HepG2 (cell line): Measurements from ENCODE around the gene SLC11A1. TPM values are rescaled to one million over a fixed set of nuclear protein-coding genes. Genes with fewer than 3 reads are reported as not detected.

Experiments used
- ATAC-seq: fragments of 200-7000 bp; cut with Tn5 transposase; 3 replicates; pipeline ENCODE4 v1.9.1; 2020; ENCODE audit warnings: mild to moderate bottlenecking, moderate library complexity
- BruUV-seq: library from RNA; stranded (reverse); fragments of 400-500 nt; replicated peaks from 2 replicates; lab custom pipeline; 2021; lab: Mats Ljungman, UMichigan
- CTCF ChIA-PET: fragments of 300-600 bp; formaldehyde crosslinking; extraction: SDS; loops from one replicate; lab custom pipeline; 2021; ENCODE audit warnings: low total read pairs, inconsistent platforms, low intra/inter-chr PET ratio; lab: Yijun Ruan, JAX
- POLR2A ChIA-PET: fragments of 350-600 bp; sonication (Branson Sonifier 250); formaldehyde crosslinking; loops from one replicate; lab custom pipeline; 2020; ENCODE audit warnings: antibody characterized with exemption, inconsistent platforms; lab: Yijun Ruan, JAX
- DNase-seq: peaks from one replicate; pipeline ENCODE4 v3.0.0-alpha.2; 2015; ENCODE audit warnings: low spot score
- FAIRE-seq: peaks from 3 replicates; lab custom pipeline; 2011; peaks lifted over from hg19 to GRCh38; lab: Jason Lieb, UNC
- H2AFZ ChIP-seq: one replicate; pipeline ENCODE4 v1.6.1; 2011; ENCODE audit warnings: low read length, inconsistent platforms
- H3K27ac ChIP-seq: fragments of 300-600 bp; 3 replicates; pipeline ENCODE4 v1.8.0; 2011; ENCODE audit warnings: mixed run types, mild to moderate bottlenecking, mixed read lengths, low read length, inconsistent platforms; ENCODE audit not compliant: insufficient read depth; ENCODE audit errors: extremely low read length
- H3K27me3 ChIP-seq, 2 experiments: fragments of 200-600 bp in 1 of 2; 2 replicates in 1 of 2; 3 replicates in 1 of 2; pipeline versions ENCODE4 v1.6.0 to v1.8.0; 2011; ENCODE audit warnings: low read length in 2 of 2, mild to moderate bottlenecking in 2 of 2, moderate library complexity in 2 of 2, inconsistent platforms in 1 of 2; ENCODE audit not compliant: insufficient read depth in 2 of 2, control insufficient read depth in 1 of 2
- H3K36me3 ChIP-seq, 2 experiments: fragments of 200-600 bp in 1 of 2; replicated peaks in 1 of 2; 2 replicates in 1 of 2; 3 replicates in 1 of 2; pipeline versions ENCODE4 v1.5.1 to v1.8.0; 2011; ENCODE audit warnings: low read length in 2 of 2, inconsistent platforms in 1 of 2; ENCODE audit not compliant: insufficient read depth in 2 of 2, control insufficient read depth in 1 of 2
- H3K4me1 ChIP-seq: 2 replicates; pipeline ENCODE4 v1.5.1; 2012; ENCODE audit warnings: low read length, inconsistent platforms; ENCODE audit not compliant: insufficient read depth
- H3K4me2 ChIP-seq: 2 replicates; pipeline ENCODE4 v1.6.0; 2011; ENCODE audit warnings: low read depth, low read length, inconsistent platforms
- H3K4me3 ChIP-seq, 3 experiments: fragments of 200-600 bp in 1 of 3; sonication (generic), shearing (Covaris generic) in 1 of 3; replicated peaks in 1 of 3; 2 replicates each; pipeline ENCODE4 v1.5.1; 2011 to 2016; ENCODE audit warnings: low read length in 3 of 3, inconsistent platforms in 2 of 3, low read depth in 2 of 3, mild to moderate bottlenecking in 2 of 3, control low read depth in 1 of 3, mixed read lengths in 1 of 3; ENCODE audit not compliant: insufficient read depth in 1 of 3
- H3K79me2 ChIP-seq: one replicate; pipeline ENCODE4 v1.6.1; 2011; ENCODE audit warnings: low read length, inconsistent platforms; ENCODE audit not compliant: insufficient read depth
- H3K9ac ChIP-seq: 2 replicates; pipeline ENCODE4 v1.6.0; 2011; ENCODE audit warnings: mild to moderate bottlenecking, low read depth, low read length, inconsistent platforms; ENCODE audit not compliant: insufficient read depth
- H3K9me3 ChIP-seq: 2 replicates; pipeline ENCODE4 v1.5.1; 2012; ENCODE audit warnings: mild to moderate bottlenecking, low read length
- H4K20me1 ChIP-seq: 2 replicates; pipeline ENCODE4 v1.6.0; 2011; ENCODE audit warnings: inconsistent platforms, mild to moderate bottlenecking, low read length, moderate library complexity; ENCODE audit not compliant: insufficient read depth
- ADNP ChIP-seq: sonication (generic); formaldehyde crosslinking; IDR thresholded peaks from 2 replicates; pipeline ENCODE4 v1.4.0; 2020; ENCODE audit warnings: missing genetic modification reagents
- ARNT2 ChIP-seq: sonication (generic); formaldehyde crosslinking; IDR thresholded peaks from 2 replicates; pipeline ENCODE4 v1.8.0; 2022; ENCODE audit warnings: mild to moderate bottlenecking, low read depth, missing genetic modification reagents, moderate library complexity
- BRCA1 ChIP-seq: sonication (generic); formaldehyde crosslinking; IDR thresholded peaks from 2 replicates; pipeline ENCODE4 v1.4.0; 2020; ENCODE audit warnings: missing genetic modification reagents
- ELF4 ChIP-seq: sonication (generic); formaldehyde crosslinking; IDR thresholded peaks from 2 replicates; pipeline ENCODE4 v1.5.0; 2020; ENCODE audit warnings: missing genetic modification reagents, mild to moderate bottlenecking, moderate library complexity, borderline replicate concordance
- KDM1A ChIP-seq: IDR thresholded peaks from 2 replicates; pipeline ENCODE4 v1.6.1; 2016; ENCODE audit warnings: missing compliant biosample characterization
- MAFK ChIP-seq, 2 experiments: IDR thresholded peaks in 1 of 2; conservative IDR thresholded peaks in 1 of 2; 2 replicates each; pipeline ENCODE4 v1.6.1; 2011; ENCODE audit warnings: improper control_type of control experiment in 2 of 2, low read length in 2 of 2
- NR2F6 ChIP-seq, 2 experiments: IDR thresholded peaks; 2 replicates each; pipeline ENCODE4 v1.6.1; 2016; ENCODE audit warnings: antibody characterized with exemption in 1 of 2, mild to moderate bottlenecking in 1 of 2
- ZMYM2 ChIP-seq: sonication (generic); formaldehyde crosslinking; IDR thresholded peaks from 2 replicates; pipeline ENCODE4 v1.8.0; 2022; ENCODE audit warnings: mild to moderate bottlenecking, missing genetic modification reagents
- ZNF33A ChIP-seq: sonication (generic); formaldehyde crosslinking; IDR thresholded peaks from 2 replicates; pipeline ENCODE4 v1.5.1; 2020; ENCODE audit warnings: missing genetic modification reagents, mild to moderate bottlenecking, moderate library complexity, borderline replicate concordance
- ZNF589 ChIP-seq: sonication (generic); formaldehyde crosslinking; conservative IDR thresholded peaks from 2 replicates; pipeline ENCODE4 v1.8.0; 2022; ENCODE audit warnings: mild to moderate bottlenecking, moderate library complexity, missing genetic modification reagents
- ZNF619 ChIP-seq: sonication (generic); formaldehyde crosslinking; IDR thresholded peaks from 2 replicates; pipeline ENCODE4 v1.4.0; 2020; ENCODE audit warnings: mild to moderate bottlenecking, missing genetic modification reagents
- ZNF629 ChIP-seq: sonication (generic); formaldehyde crosslinking; conservative IDR thresholded peaks from 2 replicates; pipeline ENCODE4 v1.5.0; 2020; ENCODE audit warnings: missing genetic modification reagents
- WGBS: methylation state at CpG from one replicate; pipeline ENCODE4 v1.1.6; 2017; ENCODE audit warnings: low lambda C conversion rate; 5-methylcytosine and 5-hydroxymethylcytosine counted together
- in situ Hi-C: cut with HindIII; loops from 2 replicates; pipeline ENCODE4 v1.10.0; 2017; ENCODE audit warnings: low pct_unique_long_range_greater_than_20kb; ENCODE audit not compliant: extremely low pct_ligation_motif_present
- intact Hi-C: fragments of 100-400 bp; cut with micrococcal nuclease; formaldehyde crosslinking; loops from one replicate; pipeline ENCODE4 v1.10.0; 2022; ENCODE audit not compliant: unreplicated experiment
- polyA plus RNA-seq, 8 experiments: library from polyadenylated mRNA; depleted of rRNA in 3 of 8; stranded (reverse) in 7 of 8; unstranded in 1 of 8; fragments of >200 nt; fragmentation: Illumina TruSeq in 4 of 8; extraction: Trizol in 4 of 8; gene quantifications; 2 replicates each; pipeline versions ENCODE4 v1.2.1 to v1.2.3, GENCODE V29; 2011 to 2016; ENCODE audit warnings: low read depth in 4 of 8, missing spikeins in 1 of 8, mixed read lengths in 1 of 8; ENCODE audit not compliant: insufficient read depth in 1 of 8
- total RNA-seq, 5 experiments: library from RNA; depleted of rRNA; stranded (reverse); fragments of >200 nt; fragmentation: Illumina TruSeq; extraction: Trizol; gene quantifications; 2 replicates each; pipeline ENCODE4 v1.2.3, GENCODE V29; 2016; ENCODE audit warnings: low read depth in 1 of 5
- TF ChIP-seq, protein P1 (sequence below): IDR thresholded peaks from 2 replicates; pipeline ENCODE4 v1.6.1; 2016; ENCODE audit warnings: low read depth, control low read depth

SLC11A1 gene
- total and polyA plus RNA-seq, 2 of the 13 experiments (the other 11 are each of a cell fraction or from before 2014, with no cell fraction given): 0.33 to 2.3 TPM

DNA sequence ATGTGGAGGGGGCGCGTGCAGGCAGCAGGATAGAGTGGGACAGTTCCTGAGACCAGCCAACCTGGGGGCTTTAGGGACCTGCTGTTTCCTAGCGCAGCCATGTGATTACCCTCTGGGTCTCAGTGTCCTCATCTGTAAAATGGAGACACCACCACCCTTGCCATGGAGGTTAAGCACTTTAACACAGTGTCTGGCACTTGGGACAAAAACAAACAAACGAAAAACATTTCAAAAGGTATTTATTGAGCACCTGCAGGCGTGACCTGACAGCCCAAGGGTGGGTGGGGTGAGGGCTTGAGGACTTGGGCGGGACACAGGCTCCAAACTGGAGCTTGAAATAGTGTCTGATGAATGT lies 13.0 kb downstream of the SLC11A1 start:
- POLR2A ChIA-PET: interaction anchor here (0.6 to 2.9 kb wide), 2 partner anchors 97 to 103 kb away, joined by 3 to 37 read pairs; partner anchors contain the start of gene TMBIM1
- in situ Hi-C loops: loop anchor here (5.0 kb wide), 1 partner anchor 103 kb away; the partner anchor contains the start of gene TMBIM1
- no peak for FAIRE-seq

GRCh38 chr2:218395456-218395825 lies 13.4 kb downstream of the SLC11A1 start:
- Histone ChIP-seq H3K4me2 (peak overlapping the region; percentile 98), H3K4me1 (peaks cover 44% of the 10 kb centered on the region), H3K4me3 (peak overlapping the region; percentile 9 to 97 (median 85); a peak in 5 of 6 replicates), H3K9ac (peak overlapping the region; percentile 23; the same call in 1 of the 2 replicates), H3K27me3 (no peaks in the 10 kb centered on the region; a peak in 1 of 5 replicates), H3K36me3 (no peaks in the 10 kb centered on the region), H3K79me2 (peaks cover 22% of the 10 kb centered on the region), H3K9me3 (no peaks in the 10 kb centered on the region), H3K27ac (peak overlapping the region; percentile 2), H2AFZ (no peak overlapping the region), H4K20me1 (no peaks in the 10 kb centered on the region)
- FAIRE-seq (peak; percentile 8), ATAC-seq (no peak), DNase-seq (no peak)
- in situ Hi-C loops: loop anchor here (5.0 kb wide), 1 partner anchor 103 kb away; the partner anchor contains the start of gene TMBIM1
- ChIA-PET POLR2A (interaction anchor here (0.6 to 2.9 kb wide), 13 partner anchors 8 to 125 kb away, joined by 3 to 37 read pairs (median 4); partner anchors contain the start of genes AAMP, CATIP, PNKD and TMBIM1), CTCF (interaction anchor here (1.2 to 2.8 kb wide), 4 partner anchors 94 to 123 kb away, joined by 6 to 36 read pairs (median 8); partner anchors contain the start of gene TMBIM1)
- WGBS: 44% methylated on average over 16 of the region's 16 CpGs
- no TSS peak for BruUV-seq
- intact Hi-C loops: loop anchor here (5.0 to 10.0 kb wide), 2 partner anchors 172 to 211 kb away; partner anchors contain the start of genes CNOT9 and USP37
- TF ChIP-seq ADNP (CRISPR knock-in tag) (0 out of 2 replicates have a peak, but pooled peaks have one; percentile 53), ZMYM2 (0 out of 2 replicates have a peak, but pooled peaks have one; percentile 3), BRCA1 (CRISPR knock-in tag) (no peak), ARNT2 (no peak), ELF4 (CRISPR knock-in tag) (no peak), ZNF33A (CRISPR knock-in tag) (0 out of 2 replicates have a peak, but pooled peaks have one; percentile 1)

More for the DNA sequence above, 13.0 kb downstream of the SLC11A1 start:
- Histone ChIP-seq H3K4me2 (peak overlapping the region; percentile 98; the same call in 1 of the 2 replicates), H3K79me2 (peaks cover 19% of the 10 kb centered on the region), H3K4me3 (no peak overlapping the region; a peak in 1 of 6 replicates), H3K9me3 (no peaks in the 10 kb centered on the region)
- no peak for ATAC-seq
- TF ChIP-seq ZNF619 (CRISPR knock-in tag) (0 out of 2 replicates have a peak, but pooled peaks have one; percentile 6), KDM1A (CRISPR knock-in tag) (0 out of 2 replicates have a peak, but pooled peaks have one; percentile 27), MAFK (conservative IDR thresholded peaks at IDR 0.05 in 1 of 2, IDR thresholded peaks at IDR 0.05 in 1 of 2; ENCODE audit: low read length in 2 of 2) (no peak), ZNF629 (CRISPR knock-in tag) (peak; percentile 89), NR2F6 (IDR thresholded peaks at IDR 0.05) (no peak), NR2F6 (CRISPR knock-in tag; IDR thresholded peaks at IDR 0.05) (no peak), ZNF589 (0 out of 2 replicates have a peak, but pooled peaks have one; percentile 26)
- TF ChIP-seq, protein P1, sequence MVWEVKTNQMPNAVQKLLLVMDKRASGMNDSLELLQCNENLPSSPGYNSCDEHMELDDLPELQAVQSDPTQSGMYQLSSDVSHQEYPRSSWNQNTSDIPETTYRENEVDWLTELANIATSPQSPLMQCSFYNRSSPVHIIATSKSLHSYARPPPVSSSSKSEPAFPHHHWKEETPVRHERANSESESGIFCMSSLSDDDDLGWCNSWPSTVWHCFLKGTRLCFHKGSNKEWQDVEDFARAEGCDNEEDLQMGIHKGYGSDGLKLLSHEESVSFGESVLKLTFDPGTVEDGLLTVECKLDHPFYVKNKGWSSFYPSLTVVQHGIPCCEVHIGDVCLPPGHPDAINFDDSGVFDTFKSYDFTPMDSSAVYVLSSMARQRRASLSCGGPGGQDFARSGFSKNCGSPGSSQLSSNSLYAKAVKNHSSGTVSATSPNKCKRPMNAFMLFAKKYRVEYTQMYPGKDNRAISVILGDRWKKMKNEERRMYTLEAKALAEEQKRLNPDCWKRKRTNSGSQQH (CRISPR knock-in tag): no peak
- TF ChIP-seq, all 625 proteins: peak for 4
- Histone ChIP-seq H4K20me1 (no peaks in the 10 kb centered on the region), H3K36me3 (no peaks in the 10 kb centered on the region), H3K9ac (no peak overlapping the region), H3K27me3 (no peaks in the 10 kb centered on the region; a peak in 1 of 5 replicates), H3K27ac (no peak overlapping the region), H2AFZ (no peak overlapping the region), H3K4me1 (peaks cover 48% of the 10 kb centered on the region)
- intact Hi-C loops: loop anchor here (5.0 to 10.0 kb wide), 2 partner anchors 172 to 210 kb away; partner anchors contain the start of genes CNOT9 and USP37
- no TSS peak for BruUV-seq
- DNase-seq: no peak
- 50% methylated on average over 6 of the region's 6 CpGs for WGBS
- CTCF ChIA-PET: interaction anchor here (1.2 to 2.8 kb wide), 3 partner anchors 94 to 122 kb away, joined by 6 to 36 read pairs (median 7); partner anchors contain the start of gene TMBIM1
